Cardiac muscle cell (in vitro differentiated cells and primary cell): ENCODE data around the gene TM2D3. TPM values are rescaled to one million over a fixed set of nuclear protein-coding genes. Genes with fewer than 3 reads are reported as not detected.
A peak's percentile ranks its signal among the peaks of the same experiment; 100 is the strongest.

Source experiments
- DNase-seq, 2 donors: peaks; one replicate each; pipeline versions ENCODE4 v3.0.0 to v3.0.0-alpha.2; 2010 to 2017; ENCODE audit warnings: low read depth in 1 of 2, low spot score in 1 of 2
- H3K27ac ChIP-seq: fragments of 200-600 bp; sonication (generic); 2 replicates; pipeline ENCODE4 v1.5.1; 2016
- H3K27me3 ChIP-seq: fragments of 200-600 bp; sonication (generic); 2 replicates; pipeline ENCODE4 v1.6.0; 2016; ENCODE audit warnings: control low read depth
- H3K36me3 ChIP-seq: fragments of 200-600 bp; sonication (generic); 2 replicates; pipeline ENCODE4 v1.5.1; 2016; ENCODE audit warnings: control low read depth
- H3K4me1 ChIP-seq: fragments of 200-600 bp; sonication (generic); 2 replicates; pipeline ENCODE4 v1.8.1; 2017; ENCODE audit warnings: low read depth, mild to moderate bottlenecking, mixed run types
- H3K4me3 ChIP-seq: fragments of 200-600 bp; sonication (generic); 2 replicates; pipeline ENCODE4 v1.5.1; 2016; ENCODE audit warnings: mild to moderate bottlenecking
- H3K9me3 ChIP-seq: fragments of 200-600 bp; sonication (generic); 2 replicates; pipeline ENCODE4 v1.5.1; 2017; ENCODE audit warnings: low read depth, mild to moderate bottlenecking, control low read depth
- polyA plus RNA-seq: library from polyadenylated mRNA; unstranded; fragments of >200 nt; fragmentation: Nextera tagmentation; extraction: Ambion mirVana; gene quantifications from 2 replicates; pipeline ENCODE4 v1.2.1, GENCODE V29; 2016
- total RNA-seq: library from RNA; depleted of rRNA; stranded (reverse); fragments of >200 nt; gene quantifications from 2 replicates; pipeline ENCODE4 v1.2.3, GENCODE V29; 2016
- TF ChIP-seq, protein P1 (sequence below): IDR thresholded peaks from 2 replicates; pipeline ENCODE4 v1.5.1; 2012; ENCODE audit warnings: low read depth, mild to moderate bottlenecking, low read length

The TM2D3 gene
- total and polyA plus RNA-seq, 2 experiments from 2014 or later = 36.3 to 65.4 TPM

DNA sequence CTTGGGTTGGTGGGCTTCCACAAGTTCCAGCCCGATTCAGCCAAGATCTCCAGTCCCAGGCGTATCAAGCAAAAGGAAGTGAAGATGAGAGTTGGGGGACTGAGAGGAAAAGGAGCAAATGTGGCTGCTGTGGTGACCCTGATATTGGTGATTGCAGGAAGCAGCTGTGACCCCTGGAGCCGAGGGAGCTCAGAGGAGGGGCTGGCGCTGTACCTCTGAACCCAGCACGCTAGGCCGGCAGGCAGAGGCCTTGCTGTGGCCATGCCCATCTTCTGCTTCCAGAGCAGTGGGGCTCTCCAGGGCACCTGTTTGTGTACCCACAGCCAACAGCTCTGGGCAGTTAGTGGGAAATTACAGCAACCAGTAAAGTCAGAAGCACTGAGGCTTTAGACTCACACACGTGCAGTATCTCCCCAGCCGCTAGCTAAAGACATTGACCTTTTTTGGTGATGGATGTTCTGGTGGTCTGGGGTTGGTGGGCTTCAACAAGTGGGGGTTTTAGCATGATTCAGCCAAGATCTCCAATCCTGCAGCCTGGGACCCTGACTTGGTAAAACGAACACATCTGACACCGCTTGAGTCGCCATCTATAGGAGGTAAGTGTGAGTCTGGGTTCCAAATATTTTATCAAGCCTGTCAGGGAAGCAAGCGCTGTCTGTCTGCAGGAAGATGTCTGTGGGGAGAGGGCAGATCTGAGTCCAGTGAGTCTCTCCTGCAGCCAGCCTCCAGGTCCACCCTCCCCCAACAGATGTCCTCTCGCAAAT is 33.1 kb downstream of the TM2D3 start:
- Histone ChIP-seq H3K27me3 (no peaks in the 10 kb centered on the region), H3K27ac (peak overlapping the region; percentile 6), H3K36me3 (no peaks in the 10 kb centered on the region), H3K4me3 (no peak overlapping the region), H3K9me3 (no peaks in the 10 kb centered on the region), H3K4me1 (peaks cover 55% of the 10 kb centered on the region)
- TF ChIP-seq, protein P1, sequence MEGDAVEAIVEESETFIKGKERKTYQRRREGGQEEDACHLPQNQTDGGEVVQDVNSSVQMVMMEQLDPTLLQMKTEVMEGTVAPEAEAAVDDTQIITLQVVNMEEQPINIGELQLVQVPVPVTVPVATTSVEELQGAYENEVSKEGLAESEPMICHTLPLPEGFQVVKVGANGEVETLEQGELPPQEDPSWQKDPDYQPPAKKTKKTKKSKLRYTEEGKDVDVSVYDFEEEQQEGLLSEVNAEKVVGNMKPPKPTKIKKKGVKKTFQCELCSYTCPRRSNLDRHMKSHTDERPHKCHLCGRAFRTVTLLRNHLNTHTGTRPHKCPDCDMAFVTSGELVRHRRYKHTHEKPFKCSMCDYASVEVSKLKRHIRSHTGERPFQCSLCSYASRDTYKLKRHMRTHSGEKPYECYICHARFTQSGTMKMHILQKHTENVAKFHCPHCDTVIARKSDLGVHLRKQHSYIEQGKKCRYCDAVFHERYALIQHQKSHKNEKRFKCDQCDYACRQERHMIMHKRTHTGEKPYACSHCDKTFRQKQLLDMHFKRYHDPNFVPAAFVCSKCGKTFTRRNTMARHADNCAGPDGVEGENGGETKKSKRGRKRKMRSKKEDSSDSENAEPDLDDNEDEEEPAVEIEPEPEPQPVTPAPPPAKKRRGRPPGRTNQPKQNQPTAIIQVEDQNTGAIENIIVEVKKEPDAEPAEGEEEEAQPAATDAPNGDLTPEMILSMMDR = no peak
- no peak for DNase-seq

DNA sequence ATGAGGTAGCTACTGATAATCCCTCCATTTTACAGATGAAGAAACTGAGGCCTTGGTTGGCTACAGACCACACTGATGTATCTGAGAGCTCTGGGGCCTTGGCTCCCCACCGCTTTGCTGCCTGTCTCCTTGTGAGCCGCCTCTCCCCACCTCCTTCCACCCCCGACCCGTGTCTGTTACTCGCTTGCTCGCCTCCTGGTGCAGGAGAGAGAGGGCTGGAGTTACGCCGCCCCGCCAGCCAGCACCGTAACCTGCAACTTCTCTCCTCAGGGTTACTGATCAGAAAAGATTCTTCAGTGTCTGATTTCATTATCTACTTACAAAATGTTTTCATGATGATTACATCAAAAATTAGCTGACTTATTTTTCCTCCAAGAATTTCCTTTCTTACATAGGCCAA is 34.1 kb downstream of the TM2D3 start:
- H3K4me1 ChIP-seq = peaks cover 61% of the 10 kb centered on the region
- DNase-seq = no peak
- H3K9me3 ChIP-seq = no peaks in the 10 kb centered on the region
- no peak overlapping the region for H3K4me3 ChIP-seq
- TF ChIP-seq, protein P1 = no peak
- H3K27ac ChIP-seq = peak overlapping the region; percentile 11
- no peaks in the 10 kb centered on the region for H3K27me3 ChIP-seq
- no peaks in the 10 kb centered on the region for H3K36me3 ChIP-seq

DNA sequence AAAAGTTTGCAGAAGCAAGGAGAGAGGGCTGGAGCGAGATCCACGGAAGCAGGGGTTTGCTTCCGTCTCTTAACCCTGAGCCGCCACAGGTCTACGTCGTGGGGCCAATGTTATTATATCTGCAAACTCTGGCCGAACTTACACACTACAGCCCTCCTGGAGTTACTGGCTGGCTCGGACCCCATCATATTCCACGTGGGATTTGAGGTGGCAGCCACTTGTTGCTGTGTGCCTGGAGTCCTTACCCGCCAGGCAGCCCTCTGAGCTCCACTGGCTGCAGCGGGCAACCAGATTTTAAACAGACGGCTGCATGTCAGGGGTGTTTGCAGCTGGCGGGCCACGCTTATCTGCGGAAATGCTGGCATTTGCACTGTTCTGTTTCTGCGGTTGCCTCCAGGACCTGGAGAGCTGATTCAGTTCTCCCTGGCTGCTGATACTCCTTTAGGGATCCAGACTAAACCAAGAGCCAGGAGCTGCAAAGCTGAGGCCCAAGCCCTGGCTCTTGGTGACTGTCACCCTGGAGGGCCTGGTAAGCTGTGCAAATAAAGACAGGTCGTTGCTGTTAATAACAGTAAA is 34.7 kb downstream of the TM2D3 start:
- H3K36me3 ChIP-seq = no peaks in the 10 kb centered on the region
- peak overlapping the region; percentile 11 for H3K27ac ChIP-seq
- H3K27me3 ChIP-seq = no peaks in the 10 kb centered on the region
- peaks cover 61% of the 10 kb centered on the region for H3K4me1 ChIP-seq
- H3K4me3 ChIP-seq = no peak overlapping the region
- DNase-seq = peak in 1 of 2 donors; percentile 66
- TF ChIP-seq, protein P1 = no peak
- no peaks in the 10 kb centered on the region for H3K9me3 ChIP-seq

DNA sequence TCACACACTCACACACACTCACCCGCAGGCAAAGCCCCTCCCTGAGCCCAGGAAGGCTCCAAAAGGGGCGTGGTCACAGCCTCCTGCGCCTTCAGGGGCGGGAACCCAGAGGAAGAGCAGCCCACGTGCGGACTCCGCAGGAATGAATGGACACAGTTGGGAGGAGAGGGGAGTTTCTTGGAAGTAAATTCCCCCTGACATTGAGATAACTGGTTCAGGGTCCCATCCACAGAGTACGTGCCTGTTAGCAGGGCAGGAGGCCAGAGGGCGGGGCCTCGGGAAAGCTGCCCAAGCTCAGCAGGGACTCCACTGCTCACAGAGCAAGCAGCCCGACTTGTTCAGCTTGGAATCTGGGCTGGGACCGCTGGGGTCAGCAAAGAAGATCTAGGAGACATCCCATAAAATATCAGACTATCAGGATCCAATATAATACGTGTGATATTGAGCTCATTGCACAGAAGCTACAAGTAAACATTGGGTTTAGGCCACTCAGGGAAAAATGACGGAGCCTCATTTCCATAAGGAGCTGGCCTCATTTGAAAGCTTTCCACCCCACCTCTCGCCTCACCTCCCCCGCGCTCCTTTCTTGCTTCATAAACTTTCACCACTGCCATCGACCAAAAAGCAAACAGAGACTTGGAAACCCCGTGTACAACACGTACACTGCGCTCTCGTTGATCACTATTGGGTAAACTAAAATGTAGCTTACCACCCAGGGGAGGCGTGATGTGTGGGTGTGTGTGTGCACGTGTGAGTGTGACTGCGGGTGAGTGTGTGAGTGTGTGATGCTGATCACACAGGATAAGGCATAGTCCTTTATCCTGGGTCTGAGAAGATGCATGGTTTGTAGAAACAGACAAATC is 36.0 kb downstream of the TM2D3 start:
- DNase-seq = peak; percentile 69 to 88
- Histone ChIP-seq H3K36me3 (no peaks in the 10 kb centered on the region), H3K27ac (peak overlapping the region; percentile 36), H3K9me3 (no peaks in the 10 kb centered on the region), H3K4me1 (peaks cover 49% of the 10 kb centered on the region), H3K27me3 (no peaks in the 10 kb centered on the region), H3K4me3 (no peak overlapping the region)
- TF ChIP-seq, protein P1 = no peak

DNA sequence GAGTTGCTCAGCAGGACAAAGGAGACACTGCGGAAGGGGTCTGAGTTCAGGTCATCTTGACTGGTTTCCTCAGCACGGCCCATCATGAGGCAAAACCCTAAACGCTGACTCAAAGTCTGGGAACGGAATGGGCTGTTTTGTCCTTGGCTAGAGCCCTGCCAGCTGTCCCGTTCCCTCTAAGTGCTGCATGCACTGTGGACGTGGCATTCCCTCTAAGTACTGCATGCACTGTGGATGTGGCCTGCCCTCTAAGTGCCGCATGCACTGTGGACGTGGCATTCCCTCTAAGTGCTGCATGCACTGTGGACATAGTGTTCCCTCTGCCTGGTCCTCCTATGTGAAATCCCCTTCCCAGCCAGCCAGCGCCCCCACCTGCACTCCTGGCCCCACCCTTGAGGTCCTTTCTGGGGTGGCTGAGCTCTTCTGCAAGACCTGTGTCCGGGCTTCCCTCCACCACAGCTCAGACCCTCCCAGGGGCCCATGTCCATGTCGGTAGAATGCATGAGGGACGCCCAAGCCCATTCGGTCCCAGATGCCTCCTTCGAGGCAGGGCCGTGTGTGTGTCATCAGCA is 36.7 kb downstream of the TM2D3 start:
- peak in 1 of 2 donors; percentile 40 for DNase-seq
- TF ChIP-seq, protein P1 = no peak
- no peaks in the 10 kb centered on the region for H3K36me3 ChIP-seq
- H3K9me3 ChIP-seq = no peaks in the 10 kb centered on the region
- H3K27me3 ChIP-seq = no peaks in the 10 kb centered on the region
- no peak overlapping the region for H3K4me3 ChIP-seq
- H3K4me1 ChIP-seq = peaks cover 42% of the 10 kb centered on the region
- no peak overlapping the region for H3K27ac ChIP-seq
